Adipocyte (in vitro differentiated cells): ENCODE results near the gene SEPTIN7.

Experiments
- DNase-seq: peaks from one replicate; pipeline ENCODE4 v3.0.0-alpha.2; 2015; ENCODE audit warnings: low read depth
- H3K27me3 ChIP-seq: replicated peaks from 2 replicates; pipeline ENCODE4 v1.7.0; 2013; ENCODE audit warnings: mild to moderate bottlenecking, low read length, moderate library complexity; ENCODE audit not compliant: control insufficient read depth, insufficient read depth
- H3K36me3 ChIP-seq: 2 replicates; pipeline ENCODE4 v1.7.0; 2013; ENCODE audit warnings: low read length, mild to moderate bottlenecking, moderate library complexity; ENCODE audit not compliant: control insufficient read depth, insufficient read depth, severe bottlenecking
- H3K4me1 ChIP-seq: 2 replicates; pipeline ENCODE4 v1.7.0; 2013; ENCODE audit warnings: mild to moderate bottlenecking, low read length, moderate library complexity; ENCODE audit not compliant: control insufficient read depth, insufficient read depth
- H3K4me3 ChIP-seq: 2 replicates; pipeline ENCODE4 v1.7.0; 2013; ENCODE audit warnings: mild to moderate bottlenecking, low read length, moderate library complexity
- H3K9ac ChIP-seq: 2 replicates; pipeline ENCODE4 v1.7.0; 2013; ENCODE audit warnings: mild to moderate bottlenecking, low read length, moderate library complexity
- H3K9me3 ChIP-seq: 2 replicates; pipeline ENCODE4 v1.7.0; 2013; ENCODE audit warnings: mild to moderate bottlenecking, low read length, moderate library complexity; ENCODE audit not compliant: control insufficient read depth

Gene SEPTIN7

GRCh38 chr7:35846816-35847412 is 46.1 kb downstream of the SEPTIN7 start:
- H3K4me3 ChIP-seq: no peak overlapping the region
- no peak for DNase-seq
- no peaks in the 10 kb centered on the region for H3K9me3 ChIP-seq
- H3K9ac ChIP-seq: no peak overlapping the region
- H3K36me3 ChIP-seq: peaks cover 37% of the 10 kb centered on the region
- peaks cover 6% of the 10 kb centered on the region for H3K4me1 ChIP-seq
- no peaks in the 10 kb centered on the region for H3K27me3 ChIP-seq

GRCh38 chr7:35848725-35849124 is 47.9 kb downstream of the SEPTIN7 start:
- H3K9ac ChIP-seq: no peak overlapping the region
- peaks cover 39% of the 10 kb centered on the region for H3K36me3 ChIP-seq
- H3K9me3 ChIP-seq: no peaks in the 10 kb centered on the region
- peaks cover 11% of the 10 kb centered on the region for H3K4me1 ChIP-seq
- H3K27me3 ChIP-seq: no peaks in the 10 kb centered on the region
- no peak for DNase-seq
- no peak overlapping the region for H3K4me3 ChIP-seq

GRCh38 chr7:35849158-35849831 is 48.4 kb downstream of the SEPTIN7 start:
- Histone ChIP-seq H3K4me1 (peaks cover 11% of the 10 kb centered on the region), H3K9ac (no peak overlapping the region), H3K27me3 (no peaks in the 10 kb centered on the region), H3K4me3 (no peak overlapping the region), H3K9me3 (no peaks in the 10 kb centered on the region), H3K36me3 (peaks cover 36% of the 10 kb centered on the region)
- no peak for DNase-seq

GRCh38 chr7:35849954-35850353 is 49.1 kb downstream of the SEPTIN7 start:
- Histone ChIP-seq H3K9me3 (no peaks in the 10 kb centered on the region), H3K9ac (no peak overlapping the region), H3K27me3 (no peaks in the 10 kb centered on the region), H3K4me1 (peaks cover 11% of the 10 kb centered on the region), H3K36me3 (peaks cover 30% of the 10 kb centered on the region), H3K4me3 (no peak overlapping the region)
- DNase-seq: no peak
